Osteoblast (primary cell): ENCODE data around the gene B4GALNT1. TPM values are rescaled to one million over a fixed set of nuclear protein-coding genes. Genes with fewer than 3 reads are reported as not detected.
"Not testable (repeated sequence)": the region's sequence is repeated elsewhere in the genome, so short reads cannot be mapped to it uniquely, and the experiment has no call there.

ENCODE experiments used
- DNase-seq: peaks from one replicate; pipeline ENCODE4 v3.0.0; 2011; ENCODE audit warnings: low spot score, mixed read lengths; ENCODE audit not compliant: insufficient read length; ENCODE audit errors: missing footprints
- H2AFZ ChIP-seq: 2 replicates; pipeline ENCODE4 v1.6.0; 2011; ENCODE audit warnings: mild to moderate bottlenecking, low read length
- H3K27ac ChIP-seq: 2 replicates; pipeline ENCODE4 v1.5.1; 2011; ENCODE audit warnings: mild to moderate bottlenecking, low read depth, low read length, moderate library complexity
- H3K27me3 ChIP-seq: 2 replicates; pipeline ENCODE4 v1.6.0; 2012; ENCODE audit warnings: mild to moderate bottlenecking, control low read depth, inconsistent platforms, low read length, moderate library complexity; ENCODE audit not compliant: insufficient read depth
- H3K36me3 ChIP-seq: 2 replicates; pipeline ENCODE4 v1.5.1; 2011; ENCODE audit warnings: mild to moderate bottlenecking, low read length, control low read depth, moderate library complexity; ENCODE audit not compliant: insufficient read depth
- H3K4me1 ChIP-seq: 2 replicates; pipeline ENCODE4 v1.5.1; 2011; ENCODE audit warnings: mild to moderate bottlenecking, low read length, control low read depth, moderate library complexity; ENCODE audit not compliant: insufficient read depth
- H3K4me2 ChIP-seq: 2 replicates; pipeline ENCODE4 v1.6.0; 2011; ENCODE audit warnings: mild to moderate bottlenecking, low read length; ENCODE audit not compliant: insufficient read depth
- H3K4me3 ChIP-seq: fragments of 200-600 bp; sonication (generic); 3 replicates; pipeline ENCODE4 v1.5.1; 2012; ENCODE audit warnings: mild to moderate bottlenecking, low read length, inconsistent platforms; ENCODE audit not compliant: insufficient read depth
- H3K79me2 ChIP-seq: 2 replicates; pipeline ENCODE4 v1.6.0; 2012; ENCODE audit warnings: mild to moderate bottlenecking, low read length, control low read depth, inconsistent platforms; ENCODE audit not compliant: insufficient read depth
- H3K9me3 ChIP-seq: 2 replicates; pipeline ENCODE4 v1.5.1; 2011; ENCODE audit warnings: low read depth, low read length, control low read depth
- H4K20me1 ChIP-seq: 2 replicates; pipeline ENCODE4 v1.6.0; 2012; ENCODE audit warnings: mild to moderate bottlenecking, low read length, control low read depth; ENCODE audit not compliant: insufficient read depth
- total RNA-seq: library from RNA; depleted of rRNA; stranded (reverse); fragments of >200 nt; gene quantifications from 2 replicates; pipeline ENCODE4 v1.2.3, GENCODE V29; 2012
- TF ChIP-seq, protein P1 (sequence below): IDR thresholded peaks from 2 replicates; pipeline ENCODE4 v1.5.1; 2011; ENCODE audit warnings: mild to moderate bottlenecking, low read depth, low read length, moderate library complexity; ENCODE audit errors: extremely low read depth

Gene B4GALNT1
- total RNA-seq, 1 donor: 1.1 TPM

DNA sequence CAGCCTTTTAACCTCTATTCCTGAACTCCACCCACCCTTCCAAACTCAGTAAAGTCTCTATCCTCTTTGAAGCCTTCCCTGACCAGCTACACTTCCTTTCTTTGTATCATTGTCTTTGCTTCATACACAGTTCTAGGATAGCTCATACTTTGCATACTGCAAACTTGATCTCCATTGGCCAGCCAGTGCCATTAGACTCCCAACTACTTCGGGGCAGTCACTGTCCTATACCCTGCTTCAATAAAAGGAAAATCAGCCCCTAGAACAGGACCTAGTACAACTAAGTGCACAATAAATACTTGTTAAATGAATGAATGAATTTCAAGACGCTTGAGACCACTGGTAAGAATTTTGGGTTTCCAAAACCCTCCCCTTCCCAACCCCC, 42.5 kb downstream of the B4GALNT1 start:
- Histone ChIP-seq H2AFZ (peak overlapping the region; percentile 97), H3K27ac (peak overlapping the region; percentile 41), H3K36me3 (no peaks in the 10 kb centered on the region), H3K4me1 (peaks cover 9% of the 10 kb centered on the region), H4K20me1 (no peaks in the 10 kb centered on the region), H3K4me2 (peak overlapping the region; percentile 92), H3K27me3 (peaks cover 26% of the 10 kb centered on the region), H3K4me3 (peak overlapping the region; percentile 94), H3K79me2 (peaks cover 7% of the 10 kb centered on the region), H3K9me3 (no peaks in the 10 kb centered on the region)
- DNase-seq: no peak
- TF ChIP-seq, protein P1, sequence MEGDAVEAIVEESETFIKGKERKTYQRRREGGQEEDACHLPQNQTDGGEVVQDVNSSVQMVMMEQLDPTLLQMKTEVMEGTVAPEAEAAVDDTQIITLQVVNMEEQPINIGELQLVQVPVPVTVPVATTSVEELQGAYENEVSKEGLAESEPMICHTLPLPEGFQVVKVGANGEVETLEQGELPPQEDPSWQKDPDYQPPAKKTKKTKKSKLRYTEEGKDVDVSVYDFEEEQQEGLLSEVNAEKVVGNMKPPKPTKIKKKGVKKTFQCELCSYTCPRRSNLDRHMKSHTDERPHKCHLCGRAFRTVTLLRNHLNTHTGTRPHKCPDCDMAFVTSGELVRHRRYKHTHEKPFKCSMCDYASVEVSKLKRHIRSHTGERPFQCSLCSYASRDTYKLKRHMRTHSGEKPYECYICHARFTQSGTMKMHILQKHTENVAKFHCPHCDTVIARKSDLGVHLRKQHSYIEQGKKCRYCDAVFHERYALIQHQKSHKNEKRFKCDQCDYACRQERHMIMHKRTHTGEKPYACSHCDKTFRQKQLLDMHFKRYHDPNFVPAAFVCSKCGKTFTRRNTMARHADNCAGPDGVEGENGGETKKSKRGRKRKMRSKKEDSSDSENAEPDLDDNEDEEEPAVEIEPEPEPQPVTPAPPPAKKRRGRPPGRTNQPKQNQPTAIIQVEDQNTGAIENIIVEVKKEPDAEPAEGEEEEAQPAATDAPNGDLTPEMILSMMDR: no peak

DNA sequence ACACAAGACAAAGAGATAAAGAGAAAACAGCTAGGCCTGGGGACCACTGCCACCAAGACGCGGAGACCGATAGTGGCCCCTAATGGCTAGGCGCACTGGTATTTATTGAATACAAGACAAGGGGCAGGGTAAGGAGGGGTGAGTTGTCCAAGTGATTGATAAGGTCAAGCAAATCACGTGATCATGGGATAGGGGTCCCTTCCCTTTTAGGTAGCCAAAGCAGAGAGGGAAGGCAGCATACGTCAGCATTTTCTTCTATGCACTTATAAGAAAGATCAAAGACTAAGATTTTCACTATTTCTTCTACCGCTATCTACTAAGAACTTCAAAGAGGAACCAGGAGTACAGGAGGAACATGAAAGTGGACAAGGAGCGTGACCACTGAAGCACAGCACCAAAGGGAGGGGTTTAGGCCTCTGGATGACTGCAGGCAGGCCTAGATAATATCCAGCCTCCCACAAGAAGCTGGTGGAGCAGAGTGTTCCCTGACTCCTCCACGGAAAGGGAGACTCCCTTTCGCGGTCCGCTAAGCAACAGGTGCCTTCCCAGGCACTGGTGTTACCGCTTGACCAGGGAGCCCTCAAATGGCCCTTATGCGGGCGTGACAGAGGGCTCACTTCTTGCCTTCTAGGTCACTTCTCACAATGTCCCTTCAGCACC, 43.9 kb downstream of the B4GALNT1 start:
- not testable (repeated sequence) for H3K4me3 ChIP-seq

DNA sequence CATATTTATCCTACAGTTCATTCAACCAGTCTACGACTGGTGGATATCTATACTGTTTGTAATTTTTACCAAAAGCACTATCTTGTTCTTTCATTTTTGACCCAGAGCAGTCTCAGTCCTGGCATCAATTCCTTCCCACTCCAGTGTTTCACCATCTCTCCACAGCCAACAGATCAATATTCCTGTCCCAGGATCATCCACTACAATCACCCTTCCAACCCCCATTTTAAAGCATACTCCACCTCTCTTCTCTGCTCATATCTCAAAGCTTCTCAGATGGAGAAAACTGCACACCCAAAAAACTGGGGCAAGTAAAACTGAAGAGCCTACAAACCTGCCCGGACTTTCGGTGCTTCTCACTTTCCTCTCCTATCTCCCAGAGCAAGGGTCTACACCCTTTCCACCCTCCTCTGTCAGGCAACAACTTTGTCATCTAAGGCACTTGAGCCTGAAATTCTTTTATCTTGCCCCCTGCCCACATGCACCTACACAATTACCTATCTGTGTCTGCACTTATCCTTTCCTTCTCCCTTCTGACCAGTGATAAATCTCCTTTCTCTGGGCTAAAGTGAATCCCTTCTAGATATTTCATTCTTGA, 46.1 kb downstream of the B4GALNT1 start:
- no peak for DNase-seq

More for the DNA sequence above, 43.9 kb downstream of the B4GALNT1 start:
- not testable (repeated sequence) for H3K4me2 ChIP-seq, H3K9me3 ChIP-seq, DNase-seq, H4K20me1 ChIP-seq, H2AFZ ChIP-seq, H3K36me3 ChIP-seq, H3K27ac ChIP-seq, H3K4me1 ChIP-seq, H3K79me2 ChIP-seq
- H3K27me3 ChIP-seq: peaks cover 35% of the 10 kb centered on the region

DNA sequence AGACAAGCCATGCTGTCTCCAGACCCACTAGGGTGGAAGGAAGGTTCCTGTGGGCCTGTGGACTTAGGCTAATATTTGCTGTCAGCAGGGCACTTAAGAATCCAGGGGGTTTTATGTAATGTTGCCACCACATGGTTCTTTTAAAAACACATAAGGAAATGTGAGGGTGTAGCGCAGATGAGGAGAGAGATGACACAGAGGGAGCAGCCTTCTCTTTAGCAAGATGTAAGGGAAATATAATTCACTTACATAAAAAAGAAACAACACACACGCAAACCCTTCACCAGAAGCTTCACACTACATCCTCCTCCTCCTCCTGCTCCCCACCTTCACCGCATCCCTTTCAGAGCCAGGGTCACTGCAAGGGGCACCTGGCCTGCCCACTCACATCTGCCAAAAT, 46.9 kb downstream of the B4GALNT1 start:
- no peaks in the 10 kb centered on the region for H3K36me3 ChIP-seq

More for the DNA sequence above, 46.1 kb downstream of the B4GALNT1 start:
- Histone ChIP-seq H3K4me1 (peaks cover 6% of the 10 kb centered on the region), H2AFZ (no peak overlapping the region), H3K79me2 (no peaks in the 10 kb centered on the region), H3K4me3 (no peak overlapping the region), H3K4me2 (no peak overlapping the region), H3K36me3 (no peaks in the 10 kb centered on the region), H3K27me3 (peaks cover 35% of the 10 kb centered on the region), H3K9me3 (no peaks in the 10 kb centered on the region), H4K20me1 (no peaks in the 10 kb centered on the region), H3K27ac (no peak overlapping the region)
- TF ChIP-seq, protein P1: no peak

More for the DNA sequence above, 46.9 kb downstream of the B4GALNT1 start:
- Histone ChIP-seq H4K20me1 (no peaks in the 10 kb centered on the region), H3K79me2 (no peaks in the 10 kb centered on the region), H3K9me3 (no peaks in the 10 kb centered on the region), H3K4me3 (no peak overlapping the region), H2AFZ (no peak overlapping the region), H3K27me3 (peaks cover 35% of the 10 kb centered on the region), H3K4me2 (no peak overlapping the region), H3K4me1 (peaks cover 3% of the 10 kb centered on the region), H3K27ac (no peak overlapping the region)
- DNase-seq: no peak
- TF ChIP-seq, protein P1: no peak
